Mesothelial cell of epicardium (in vitro differentiated cells): ENCODE results near the gene RTCB. TPM values are rescaled to one million over a fixed set of nuclear protein-coding genes. Genes with fewer than 3 reads are reported as not detected.

Experiments
- DNase-seq, 2 experiments: peaks; one replicate each; pipeline ENCODE4 v3.0.0; 2021; ENCODE audit warnings: low spot score in 2 of 2; ENCODE audit not compliant: unreplicated experiment in 2 of 2
- H3K27ac Mint-ChIP-seq: 2 replicates; pipeline ENCODE4 v1.8.0; 2021; ENCODE audit warnings: mixed read lengths
- H3K27me3 Mint-ChIP-seq: 2 replicates; pipeline ENCODE4 v1.8.0; 2021; ENCODE audit warnings: low read depth, mixed read lengths
- H3K36me3 Mint-ChIP-seq: 2 replicates; pipeline ENCODE4 v1.8.0; 2021; ENCODE audit warnings: mixed read lengths
- H3K4me1 Mint-ChIP-seq: 2 replicates; pipeline ENCODE4 v1.8.0; 2021; ENCODE audit warnings: mixed read lengths
- H3K4me3 Mint-ChIP-seq: 2 replicates; pipeline ENCODE4 v1.8.0; 2021; ENCODE audit warnings: mild to moderate bottlenecking, moderate library complexity, mixed read lengths
- H3K9me3 Mint-ChIP-seq: 2 replicates; pipeline ENCODE4 v1.8.0; 2021; ENCODE audit warnings: mixed read lengths
- CTCF ChIP-seq: fragments of 200-600 bp; sonication (generic); IDR thresholded peaks from one replicate; pipeline ENCODE4 v1.5.0; 2021; ENCODE audit warnings: antibody characterized with exemption; ENCODE audit not compliant: unreplicated experiment
- total RNA-seq: library from RNA; stranded (reverse); gene quantifications from 3 replicates; pipeline ENCODE4 v1.2.1, GENCODE V29; 2021

The RTCB gene
- total RNA-seq, 1 donor from 2014 or later: 73.5 TPM

GRCh38 chr22:32407936-32408335 lies 4.1 kb downstream of the RTCB start:
- Mint-ChIP-seq H3K4me1 (peaks cover 22% of the 10 kb centered on the region), H3K27me3 (no peaks in the 10 kb centered on the region), H3K9me3 (no peaks in the 10 kb centered on the region), H3K36me3 (peaks cover 41% of the 10 kb centered on the region), H3K4me3 (no peak overlapping the region), H3K27ac (no peak overlapping the region)
- no peak for TF ChIP-seq CTCF
- DNase-seq: no peak

GRCh38 chr22:32407312-32407711 lies 4.7 kb downstream of the RTCB start:
- no peak overlapping the region for H3K4me3 Mint-ChIP-seq
- H3K27ac Mint-ChIP-seq: no peak overlapping the region
- H3K27me3 Mint-ChIP-seq: no peaks in the 10 kb centered on the region
- no peaks in the 10 kb centered on the region for H3K9me3 Mint-ChIP-seq
- no peak for DNase-seq
- peaks cover 41% of the 10 kb centered on the region for H3K36me3 Mint-ChIP-seq
- no peak for TF ChIP-seq CTCF
- peaks cover 17% of the 10 kb centered on the region for H3K4me1 Mint-ChIP-seq

- no peaks in the 10 kb centered on the region for H3K9me3 Mint-ChIP-seq
- DNase-seq: no peak
- no peaks in the 10 kb centered on the region for H3K4me1 Mint-ChIP-seq
- H3K36me3 Mint-ChIP-seq: peaks cover 50% of the 10 kb centered on the region
- TF ChIP-seq CTCF: no peak
- no peak overlapping the region for H3K4me3 Mint-ChIP-seq
- H3K27ac Mint-ChIP-seq: no peak overlapping the region
- no peaks in the 10 kb centered on the region for H3K27me3 Mint-ChIP-seq
Observed at GRCh38 chr22:32404021-32404420, 8.0 kb downstream of the RTCB start.

GRCh38 chr22:32401486-32401885 lies 10.6 kb downstream of the RTCB start:
- H3K27me3 Mint-ChIP-seq: no peaks in the 10 kb centered on the region
- no peak overlapping the region for H3K27ac Mint-ChIP-seq
- peaks cover 41% of the 10 kb centered on the region for H3K36me3 Mint-ChIP-seq
- no peaks in the 10 kb centered on the region for H3K9me3 Mint-ChIP-seq
- no peak for DNase-seq
- H3K4me1 Mint-ChIP-seq: no peaks in the 10 kb centered on the region
- no peak overlapping the region for H3K4me3 Mint-ChIP-seq
- no peak for TF ChIP-seq CTCF

GRCh38 chr22:32396746-32397145 lies 15.3 kb downstream of the RTCB start:
- H3K4me1 Mint-ChIP-seq: no peaks in the 10 kb centered on the region
- no peak for DNase-seq
- H3K36me3 Mint-ChIP-seq: peaks cover 46% of the 10 kb centered on the region
- TF ChIP-seq CTCF: no peak
- H3K27ac Mint-ChIP-seq: no peak overlapping the region
- H3K9me3 Mint-ChIP-seq: no peaks in the 10 kb centered on the region
- H3K4me3 Mint-ChIP-seq: no peak overlapping the region
- H3K27me3 Mint-ChIP-seq: no peaks in the 10 kb centered on the region

GRCh38 chr22:32396255-32396654 lies 15.8 kb downstream of the RTCB start:
- no peak for DNase-seq
- Mint-ChIP-seq H3K27me3 (no peaks in the 10 kb centered on the region), H3K36me3 (peaks cover 43% of the 10 kb centered on the region), H3K4me3 (no peak overlapping the region), H3K4me1 (no peaks in the 10 kb centered on the region), H3K9me3 (no peaks in the 10 kb centered on the region), H3K27ac (no peak overlapping the region)
- TF ChIP-seq CTCF: no peak
